Esophagus muscularis mucosa (tissue), 4 donors: ENCODE results near the gene PRDM16. TPM values are rescaled to one million over a fixed set of nuclear protein-coding genes. Genes with fewer than 3 reads are reported as not detected.

Experiments
- DNase-seq: peaks from one replicate; pipeline ENCODE4 v3.0.0-alpha.2; 2017; ENCODE audit errors: extremely low spot score
- H3K27ac ChIP-seq, 4 donors: fragments of 200-600 bp; sonication (generic); replicated peaks in 1 of 4; 1 replicate in 3 of 4; 2 replicates in 1 of 4; pipeline ENCODE4 v1.5.1; 2016 to 2019; ENCODE audit warnings: mild to moderate bottlenecking in 1 of 4
- H3K27me3 ChIP-seq, 4 donors: fragments of 200-600 bp; sonication (generic); one replicate each; pipeline versions ENCODE4 v1.5.1 to v1.6.0; 2016 to 2019
- H3K36me3 ChIP-seq, 4 donors: fragments of 200-600 bp; sonication (generic); one replicate each; pipeline ENCODE4 v1.5.1; 2016 to 2019
- H3K4me1 ChIP-seq, 4 donors: fragments of 200-600 bp; sonication (generic); one replicate each; pipeline ENCODE4 v1.5.1; 2016 to 2019
- H3K4me3 ChIP-seq, 4 donors: fragments of 200-600 bp; sonication (generic); 1 replicate in 2 of 4; 2 replicates in 2 of 4; pipeline ENCODE4 v1.5.1; 2016 to 2019; ENCODE audit warnings: mild to moderate bottlenecking in 4 of 4, moderate library complexity in 1 of 4
- H3K9me3 ChIP-seq, 4 donors: fragments of 200-600 bp; sonication (generic); 1 replicate in 3 of 4; 2 replicates in 1 of 4; pipeline ENCODE4 v1.5.1; 2016 to 2019
- EP300 ChIP-seq: sonication (generic); formaldehyde crosslinking; IDR thresholded peaks from one replicate; pipeline ENCODE4 v1.6.1; 2017; ENCODE audit warnings: antibody characterized with exemption
- POLR2A ChIP-seq: fragments of 450-650 bp; IDR thresholded peaks from one replicate; pipeline ENCODE4 v1.6.1; 2017; ENCODE audit warnings: antibody characterized with exemption, moderate library complexity, mild to moderate bottlenecking, low read depth
- POLR2AphosphoS5 ChIP-seq, 2 donors: sonication (generic); formaldehyde crosslinking; IDR thresholded peaks; one replicate each; pipeline ENCODE4 v1.6.1; 2017; ENCODE audit warnings: antibody characterized with exemption in 2 of 2
- whole genome bisulfite sequencing: methylation state at CpG from one replicate; pipeline ENCODE4 v1.1.5; 2018; 5-methylcytosine and 5-hydroxymethylcytosine counted together
- intact Hi-C: fragments of 100-400 bp; cut with DNase I; formaldehyde crosslinking; loops from one replicate; pipeline ENCODE4 v1.15.1; 2023
- total RNA-seq, 4 donors: library from RNA; depleted of rRNA; stranded (reverse); fragments of >200 nt; gene quantifications; one replicate each; pipeline versions ENCODE4 v1.1.0 to v1.2.1, GENCODE V29; 2016
- TF ChIP-seq, protein P1 (sequence below), 3 experiments: fragments of 200-600 bp in 2 of 3; fragments of 450-650 bp in 1 of 3; sonication (generic) in 2 of 3; IDR thresholded peaks; one replicate each; pipeline ENCODE4 v1.5.1; 2017 to 2019; ENCODE audit warnings: antibody characterized with exemption in 3 of 3, mild to moderate bottlenecking in 2 of 3, moderate library complexity in 1 of 3

PRDM16 gene
- total RNA-seq, 4 donors from 2014 or later: 1.2 to 4.4 (median 2.2) TPM

- no peak for DNase-seq
- Histone ChIP-seq H3K36me3 (no peaks in the 10 kb centered on the region), H3K4me1 (peaks cover 18 to 70% (median 55%) of the 10 kb centered on the region in 4 donors), H3K9me3 (no peaks in the 10 kb centered on the region), H3K4me3 (peak overlapping the region; percentile 77 to 91 (median 87)), H3K27me3 (peaks cover 0 to 94% (median 65%) of the 10 kb centered on the region in 4 donors), H3K27ac (peak overlapping the region; percentile 62 to 81 (median 77))
- TF ChIP-seq POLR2AphosphoS5 (IDR thresholded peaks at IDR 0.05) (no peak), POLR2A (no peak), EP300 (no peak)
- TF ChIP-seq, protein P1, sequence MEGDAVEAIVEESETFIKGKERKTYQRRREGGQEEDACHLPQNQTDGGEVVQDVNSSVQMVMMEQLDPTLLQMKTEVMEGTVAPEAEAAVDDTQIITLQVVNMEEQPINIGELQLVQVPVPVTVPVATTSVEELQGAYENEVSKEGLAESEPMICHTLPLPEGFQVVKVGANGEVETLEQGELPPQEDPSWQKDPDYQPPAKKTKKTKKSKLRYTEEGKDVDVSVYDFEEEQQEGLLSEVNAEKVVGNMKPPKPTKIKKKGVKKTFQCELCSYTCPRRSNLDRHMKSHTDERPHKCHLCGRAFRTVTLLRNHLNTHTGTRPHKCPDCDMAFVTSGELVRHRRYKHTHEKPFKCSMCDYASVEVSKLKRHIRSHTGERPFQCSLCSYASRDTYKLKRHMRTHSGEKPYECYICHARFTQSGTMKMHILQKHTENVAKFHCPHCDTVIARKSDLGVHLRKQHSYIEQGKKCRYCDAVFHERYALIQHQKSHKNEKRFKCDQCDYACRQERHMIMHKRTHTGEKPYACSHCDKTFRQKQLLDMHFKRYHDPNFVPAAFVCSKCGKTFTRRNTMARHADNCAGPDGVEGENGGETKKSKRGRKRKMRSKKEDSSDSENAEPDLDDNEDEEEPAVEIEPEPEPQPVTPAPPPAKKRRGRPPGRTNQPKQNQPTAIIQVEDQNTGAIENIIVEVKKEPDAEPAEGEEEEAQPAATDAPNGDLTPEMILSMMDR (IDR thresholded peaks at IDR 0.05): no peak
- WGBS: no CpG with 5 or more reads among the region's 57 CpGs
- intact Hi-C loops: loop anchor here (5.0 kb wide), 1 partner anchor 212 kb away; no protein-coding TSS in a partner anchor
These were observed 1.3 kb downstream of the PRDM16 start for GRCh38 chr1:3070309-3070643.

- no peaks in the 10 kb centered on the region for H3K36me3 ChIP-seq
- no peak for DNase-seq
- H3K27ac ChIP-seq: peak overlapping the region; percentile 45 to 74 (median 60)
- H3K27me3 ChIP-seq: peaks cover 0 to 94% (median 62%) of the 10 kb centered on the region in 4 donors
- H3K9me3 ChIP-seq: no peaks in the 10 kb centered on the region
- H3K4me3 ChIP-seq: peak overlapping the region; percentile 77 to 91 (median 87)
- 60% methylated on average over 3 of the region's 97 CpGs for WGBS
- intact Hi-C loops: loop anchor here (5.0 kb wide), 1 partner anchor 211 kb away; no protein-coding TSS in a partner anchor
- TF ChIP-seq POLR2A (no peak), EP300 (no peak), POLR2AphosphoS5 (IDR thresholded peaks at IDR 0.05) (no peak)
- TF ChIP-seq, protein P1 (IDR thresholded peaks at IDR 0.05): no peak
- peaks cover 18 to 70% (median 55%) of the 10 kb centered on the region in 4 donors for H3K4me1 ChIP-seq
These were observed 1.9 kb downstream of the PRDM16 start for GRCh38 chr1:3070644-3071564.

GRCh38 chr1:3071565-3072390 lies 2.8 kb downstream of the PRDM16 start:
- TF ChIP-seq EP300 (no peak), POLR2AphosphoS5 (IDR thresholded peaks at IDR 0.05) (no peak), POLR2A (no peak)
- TF ChIP-seq, protein P1 (IDR thresholded peaks at IDR 0.05): no peak
- Histone ChIP-seq H3K4me1 (peaks cover 25 to 67% (median 54%) of the 10 kb centered on the region in 4 donors), H3K9me3 (no peaks in the 10 kb centered on the region), H3K27ac (peak overlapping the region; percentile 45 to 74 (median 60)), H3K27me3 (peaks cover 0 to 94% (median 58%) of the 10 kb centered on the region in 4 donors), H3K36me3 (no peaks in the 10 kb centered on the region), H3K4me3 (peak overlapping the region in 3 of 4 donors; percentile 84 to 91 (median 90))
- DNase-seq: no peak
- intact Hi-C loops: loop anchor here (5.0 kb wide), 1 partner anchor 211 kb away; no protein-coding TSS in a partner anchor
- 78% methylated on average over 9 of the region's 17 CpGs for WGBS

GRCh38 chr1:3072391-3073185 lies 3.6 kb downstream of the PRDM16 start:
- no peaks in the 10 kb centered on the region for H3K36me3 ChIP-seq
- H3K27ac ChIP-seq: peak overlapping the region in 2 of 4 donors; percentile 36 to 42
- TF ChIP-seq, protein P1 (IDR thresholded peaks at IDR 0.05): no peak
- TF ChIP-seq EP300: no peak
- TF ChIP-seq POLR2A: no peak
- TF ChIP-seq POLR2AphosphoS5 (IDR thresholded peaks at IDR 0.05): no peak
- peaks cover 0 to 93% (median 51%) of the 10 kb centered on the region in 4 donors for H3K27me3 ChIP-seq
- no peak for DNase-seq
- H3K9me3 ChIP-seq: no peaks in the 10 kb centered on the region
- H3K4me1 ChIP-seq: peaks cover 31 to 59% (median 48%) of the 10 kb centered on the region in 4 donors
- 39% methylated on average over 16 of the region's 32 CpGs for WGBS
- H3K4me3 ChIP-seq: peak overlapping the region in 1 of 4 donors; percentile 0
- intact Hi-C loops: loop anchor here (5.0 kb wide), 1 partner anchor 210 kb away; no protein-coding TSS in a partner anchor
